ENCODE measurements around the gene PLPPR3.

DNA sequence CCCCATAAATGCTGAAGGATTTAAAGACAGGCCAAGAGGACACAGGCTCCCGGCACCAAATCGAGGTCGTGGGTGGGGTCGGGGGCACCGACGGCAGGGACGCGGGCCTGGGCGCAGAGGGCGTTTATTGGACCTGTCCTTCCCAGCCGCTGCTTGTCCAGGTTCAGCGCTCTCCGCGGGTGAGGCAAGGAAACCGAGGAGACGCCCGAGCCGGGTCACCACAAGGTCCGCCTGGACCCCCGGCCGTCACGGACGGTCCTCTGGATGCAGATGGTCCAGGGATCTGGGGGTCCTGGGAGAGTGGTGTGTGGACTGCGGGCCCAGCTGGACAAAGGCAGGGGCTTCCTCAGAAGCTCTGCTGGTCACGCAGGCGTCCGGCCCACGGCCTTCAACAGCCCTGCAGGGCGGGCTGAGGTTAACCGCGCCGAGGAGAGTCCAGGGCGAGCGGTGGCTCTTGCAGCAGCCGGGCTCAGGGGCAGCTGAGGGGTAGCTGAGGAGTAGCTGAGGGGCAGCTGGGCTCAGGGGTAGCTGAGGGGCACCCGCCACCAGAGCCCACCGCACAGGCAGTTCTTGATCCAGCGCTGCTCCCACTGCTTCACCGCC, 46.2 kb upstream of the PLPPR3 start:
- TF ChIP-seq, protein P1, sequence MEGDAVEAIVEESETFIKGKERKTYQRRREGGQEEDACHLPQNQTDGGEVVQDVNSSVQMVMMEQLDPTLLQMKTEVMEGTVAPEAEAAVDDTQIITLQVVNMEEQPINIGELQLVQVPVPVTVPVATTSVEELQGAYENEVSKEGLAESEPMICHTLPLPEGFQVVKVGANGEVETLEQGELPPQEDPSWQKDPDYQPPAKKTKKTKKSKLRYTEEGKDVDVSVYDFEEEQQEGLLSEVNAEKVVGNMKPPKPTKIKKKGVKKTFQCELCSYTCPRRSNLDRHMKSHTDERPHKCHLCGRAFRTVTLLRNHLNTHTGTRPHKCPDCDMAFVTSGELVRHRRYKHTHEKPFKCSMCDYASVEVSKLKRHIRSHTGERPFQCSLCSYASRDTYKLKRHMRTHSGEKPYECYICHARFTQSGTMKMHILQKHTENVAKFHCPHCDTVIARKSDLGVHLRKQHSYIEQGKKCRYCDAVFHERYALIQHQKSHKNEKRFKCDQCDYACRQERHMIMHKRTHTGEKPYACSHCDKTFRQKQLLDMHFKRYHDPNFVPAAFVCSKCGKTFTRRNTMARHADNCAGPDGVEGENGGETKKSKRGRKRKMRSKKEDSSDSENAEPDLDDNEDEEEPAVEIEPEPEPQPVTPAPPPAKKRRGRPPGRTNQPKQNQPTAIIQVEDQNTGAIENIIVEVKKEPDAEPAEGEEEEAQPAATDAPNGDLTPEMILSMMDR (IDR thresholded peaks at IDR 0.05; ENCODE audit: insufficient read depth, low read length, poor library complexity, severe bottlenecking): no peak
- no peak for TF ChIP-seq EZH2phosphoT487 (conservative IDR thresholded peaks at IDR 0.05; ENCODE audit: low read length)

All from SU-DHL-6 (cell line).